ENCODE data around the gene TXNRD2. TPM values are rescaled to one million over a fixed set of nuclear protein-coding genes. Genes with fewer than 3 reads are reported as not detected.

TXNRD2 gene
- total RNA-seq, 1 donor from 2014 or later = 25.7 TPM

DNA sequence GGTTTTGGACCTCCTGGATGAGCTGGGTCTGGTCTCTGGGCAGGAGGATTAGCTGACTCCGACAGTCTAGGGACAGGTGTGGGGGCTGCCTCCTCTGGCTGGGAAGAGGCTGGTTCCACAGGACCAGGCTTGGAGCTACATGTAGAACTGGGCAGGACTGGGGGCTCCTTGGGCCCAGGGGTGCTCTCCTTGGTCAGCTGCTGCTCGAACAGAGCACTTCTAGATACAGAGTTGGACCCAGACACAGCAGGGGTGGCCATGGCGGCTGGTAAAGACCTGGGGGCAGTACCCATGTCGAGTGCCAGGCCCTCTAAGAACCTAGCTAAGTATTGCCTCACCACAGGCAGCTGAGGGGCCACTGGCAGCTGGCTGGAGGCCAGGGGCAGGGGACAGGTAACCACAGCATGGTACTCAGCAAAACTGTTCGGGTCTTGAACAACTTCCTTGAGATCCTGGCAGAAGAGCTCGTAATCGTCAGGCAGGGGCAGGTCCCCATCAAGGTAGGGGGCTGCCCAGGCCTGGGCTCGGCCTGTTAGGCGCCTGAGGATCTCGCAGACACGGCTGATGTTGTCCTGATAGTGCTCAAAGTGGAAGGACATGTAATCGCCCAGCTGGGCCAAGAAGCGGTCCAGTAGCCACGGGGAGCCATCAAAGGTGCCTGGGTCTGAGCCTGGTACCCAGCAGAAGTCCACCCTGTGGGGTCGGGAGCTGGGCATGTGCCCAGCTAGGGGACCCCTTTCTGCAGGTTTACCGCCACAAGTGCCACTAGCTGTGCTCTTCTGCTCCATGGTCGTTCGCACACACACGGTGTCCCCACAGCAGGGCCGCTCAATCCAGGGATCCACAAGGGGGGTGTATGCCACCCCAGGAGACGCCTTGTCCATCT is 90.1 kb downstream of the TXNRD2 start:
- H4K20me1 ChIP-seq (ENCODE audit: insufficient read depth, low read length) = peaks cover 75% of the 10 kb centered on the region
- TF ChIP-seq EZH2 (IDR thresholded peaks at IDR 0.05; ENCODE audit: insufficient read depth, low read length) = no peak
- TF ChIP-seq, protein P1, sequence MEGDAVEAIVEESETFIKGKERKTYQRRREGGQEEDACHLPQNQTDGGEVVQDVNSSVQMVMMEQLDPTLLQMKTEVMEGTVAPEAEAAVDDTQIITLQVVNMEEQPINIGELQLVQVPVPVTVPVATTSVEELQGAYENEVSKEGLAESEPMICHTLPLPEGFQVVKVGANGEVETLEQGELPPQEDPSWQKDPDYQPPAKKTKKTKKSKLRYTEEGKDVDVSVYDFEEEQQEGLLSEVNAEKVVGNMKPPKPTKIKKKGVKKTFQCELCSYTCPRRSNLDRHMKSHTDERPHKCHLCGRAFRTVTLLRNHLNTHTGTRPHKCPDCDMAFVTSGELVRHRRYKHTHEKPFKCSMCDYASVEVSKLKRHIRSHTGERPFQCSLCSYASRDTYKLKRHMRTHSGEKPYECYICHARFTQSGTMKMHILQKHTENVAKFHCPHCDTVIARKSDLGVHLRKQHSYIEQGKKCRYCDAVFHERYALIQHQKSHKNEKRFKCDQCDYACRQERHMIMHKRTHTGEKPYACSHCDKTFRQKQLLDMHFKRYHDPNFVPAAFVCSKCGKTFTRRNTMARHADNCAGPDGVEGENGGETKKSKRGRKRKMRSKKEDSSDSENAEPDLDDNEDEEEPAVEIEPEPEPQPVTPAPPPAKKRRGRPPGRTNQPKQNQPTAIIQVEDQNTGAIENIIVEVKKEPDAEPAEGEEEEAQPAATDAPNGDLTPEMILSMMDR (IDR thresholded peaks at IDR 0.05; ENCODE audit: insufficient read depth, low read depth, low read length) = no peak
- no peak overlapping the region for H2AFZ ChIP-seq (ENCODE audit: low read depth, low read length)
- H3K4me3 ChIP-seq (ENCODE audit: insufficient read depth, low read depth, low read length) = no peak overlapping the region
- no peak overlapping the region for H3K9ac ChIP-seq (ENCODE audit: low read length)
- peaks cover 24% of the 10 kb centered on the region for H3K36me3 Mint-ChIP-seq (ENCODE audit: low read depth, unreplicated experiment)
- H3K4me3 Mint-ChIP-seq (ENCODE audit: unreplicated experiment) = peak overlapping the region; percentile 96
- no peak overlapping the region for H3K27ac Mint-ChIP-seq (ENCODE audit: unreplicated experiment)
- DNase-seq (ENCODE audit: low read depth) = no peak
- no peaks in the 10 kb centered on the region for H3K9me3 Mint-ChIP-seq (ENCODE audit: unreplicated experiment)
- no peaks in the 10 kb centered on the region for H3K27me3 ChIP-seq (ENCODE audit: insufficient read depth, low read length)
- peaks cover 40% of the 10 kb centered on the region for H3K4me1 Mint-ChIP-seq (ENCODE audit: low read depth, unreplicated experiment)
- H3K27ac ChIP-seq (ENCODE audit: low read depth, low read length) = no peak overlapping the region
- no peak overlapping the region for H3K4me2 ChIP-seq (ENCODE audit: low read length)
- FAIRE-seq = no peak
- H3K36me3 ChIP-seq (ENCODE audit: insufficient read depth, low read length) = peaks cover 5% of the 10 kb centered on the region
- H3K79me2 ChIP-seq (ENCODE audit: insufficient read depth, low read length) = peaks cover 69% of the 10 kb centered on the region
- H3K4me1 ChIP-seq (ENCODE audit: insufficient read depth, low read length) = peaks cover 33% of the 10 kb centered on the region
- H3K27me3 Mint-ChIP-seq (ENCODE audit: low read depth, unreplicated experiment) = no peaks in the 10 kb centered on the region
- H3K9me3 ChIP-seq (ENCODE audit: insufficient read depth, low read depth, low read length) = no peaks in the 10 kb centered on the region

DNA sequence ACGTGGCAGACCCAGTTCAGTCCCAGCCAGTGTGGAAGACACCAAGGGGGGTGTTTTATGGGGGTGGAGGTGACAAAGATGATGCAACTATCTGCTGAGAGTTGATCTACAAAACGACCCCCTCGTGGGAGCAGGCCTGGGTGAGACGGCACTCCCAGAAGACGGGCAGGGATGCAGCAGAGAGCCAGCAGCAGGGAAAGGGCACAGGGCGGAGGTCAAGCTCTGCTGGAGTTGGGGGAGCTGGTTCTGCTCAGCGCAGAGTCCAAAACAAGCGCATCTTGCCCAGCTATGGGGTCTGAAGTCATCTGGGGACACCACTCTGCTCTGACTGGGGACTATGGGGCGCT is 90.9 kb downstream of the TXNRD2 start:
- peaks cover 24% of the 10 kb centered on the region for H3K36me3 Mint-ChIP-seq (ENCODE audit: low read depth, unreplicated experiment)
- H3K9me3 Mint-ChIP-seq (ENCODE audit: unreplicated experiment) = no peaks in the 10 kb centered on the region
- Histone ChIP-seq H4K20me1 (ENCODE audit: insufficient read depth, low read length) (peaks cover 82% of the 10 kb centered on the region), H3K79me2 (ENCODE audit: insufficient read depth, low read length) (peaks cover 66% of the 10 kb centered on the region), H3K27ac (ENCODE audit: low read depth, low read length) (no peak overlapping the region), H3K9ac (ENCODE audit: low read length) (no peak overlapping the region), H3K4me1 (ENCODE audit: insufficient read depth, low read length) (peaks cover 27% of the 10 kb centered on the region), H3K9me3 (ENCODE audit: insufficient read depth, low read depth, low read length) (no peaks in the 10 kb centered on the region), H3K36me3 (ENCODE audit: insufficient read depth, low read length) (peaks cover 5% of the 10 kb centered on the region), H3K4me3 (ENCODE audit: insufficient read depth, low read depth, low read length) (no peak overlapping the region), H3K27me3 (ENCODE audit: insufficient read depth, low read length) (no peaks in the 10 kb centered on the region), H2AFZ (ENCODE audit: low read depth, low read length) (no peak overlapping the region), H3K4me2 (ENCODE audit: low read length) (no peak overlapping the region)
- peak overlapping the region; percentile 45 for H3K4me3 Mint-ChIP-seq (ENCODE audit: unreplicated experiment)
- no peaks in the 10 kb centered on the region for H3K27me3 Mint-ChIP-seq (ENCODE audit: low read depth, unreplicated experiment)
- no peak overlapping the region for H3K27ac Mint-ChIP-seq (ENCODE audit: unreplicated experiment)
- no peak for TF ChIP-seq EZH2 (IDR thresholded peaks at IDR 0.05; ENCODE audit: insufficient read depth, low read length)
- TF ChIP-seq, protein P1 (IDR thresholded peaks at IDR 0.05; ENCODE audit: insufficient read depth, low read depth, low read length) = no peak
- peaks cover 38% of the 10 kb centered on the region for H3K4me1 Mint-ChIP-seq (ENCODE audit: low read depth, unreplicated experiment)
- DNase-seq (ENCODE audit: low read depth) (no peak), FAIRE-seq (no peak)
